Measurements from ENCODE around the gene HEBP2. TPM values are rescaled to one million over a fixed set of nuclear protein-coding genes. Genes with fewer than 3 reads are reported as not detected.

HEBP2 gene
- total RNA-seq, 3 donors from 2014 or later (not counting 1 experiment from before 2014, with no cell fraction given), result 14.2 to 18.6 (median 15.2) TPM

- Mint-ChIP-seq H3K27ac (peak overlapping the region; percentile 26 to 47), H3K27me3 (ENCODE audit: low read depth in 2 of 2) (peaks cover 0 to 4% of the 10 kb centered on the region in 2 donors), H3K9me3 (no peaks in the 10 kb centered on the region), H3K4me3 (peak overlapping the region; percentile 77), H3K4me1 (peaks cover 5 to 14% of the 10 kb centered on the region in 2 donors), H3K36me3 (no peaks in the 10 kb centered on the region)
- DNase-seq (peak; percentile 23 to 55), ATAC-seq (peak; percentile 16 to 40 (median 38))
- no peak for TF ChIP-seq CTCF (IDR thresholded peaks at IDR 0.05)
- Histone ChIP-seq H3K27me3 (ENCODE audit: control insufficient read depth, insufficient read depth, low read length) (no peaks in the 10 kb centered on the region), H3K9me3 (ENCODE audit: control insufficient read depth, insufficient read depth, low read length) (no peaks in the 10 kb centered on the region), H3K36me3 (ENCODE audit: control insufficient read depth, insufficient read depth, low read length) (peaks cover 23% of the 10 kb centered on the region), H3K4me3 (ENCODE audit: low read length) (peak overlapping the region; percentile 89), H3K27ac (ENCODE audit: low read length) (peak overlapping the region; percentile 72), H3K4me1 (ENCODE audit: control insufficient read depth, insufficient read depth, low read length) (peaks cover 18% of the 10 kb centered on the region)
- under 1% methylated on average over 30 of the region's 30 CpGs for WGBS (ENCODE audit: insufficient coverage)
- intact Hi-C loops (cut with micrococcal nuclease), result no loop called here
Measured at GRCh38 chr6:138403324-138403800, 661 bp upstream of the HEBP2 start.

GRCh38 chr6:138404666-138405337 is 779 bp downstream of the HEBP2 start:
- no peaks in the 10 kb centered on the region for H3K9me3 Mint-ChIP-seq
- H3K4me1 ChIP-seq (ENCODE audit: control insufficient read depth, insufficient read depth, low read length), result peaks cover 18% of the 10 kb centered on the region

GRCh38 chr6:138405816-138406413 is 1.9 kb downstream of the HEBP2 start:
- H3K27ac Mint-ChIP-seq, result peak overlapping the region; percentile 70 to 77
- WGBS (ENCODE audit: insufficient coverage), result 89% methylated on average over 5 of the region's 5 CpGs
- DNase-seq (no peak), ATAC-seq (no peak)
- H3K4me1 ChIP-seq (ENCODE audit: control insufficient read depth, insufficient read depth, low read length), result peaks cover 18% of the 10 kb centered on the region
- H3K27me3 Mint-ChIP-seq (ENCODE audit: low read depth in 2 of 2), result peaks cover 0 to 2% of the 10 kb centered on the region in 2 donors
- no peaks in the 10 kb centered on the region for H3K9me3 Mint-ChIP-seq
- H3K4me3 ChIP-seq (ENCODE audit: low read length), result no peak overlapping the region
- H3K4me1 Mint-ChIP-seq, result peaks cover 5 to 20% of the 10 kb centered on the region in 2 donors
- peak overlapping the region; percentile 84 for H3K4me3 Mint-ChIP-seq
- no peak for TF ChIP-seq CTCF (IDR thresholded peaks at IDR 0.05)
- peaks cover 41% of the 10 kb centered on the region for H3K36me3 ChIP-seq (ENCODE audit: control insufficient read depth, insufficient read depth, low read length)
- H3K27ac ChIP-seq (ENCODE audit: low read length), result no peak overlapping the region
- H3K27me3 ChIP-seq (ENCODE audit: control insufficient read depth, insufficient read depth, low read length), result no peaks in the 10 kb centered on the region
- intact Hi-C loops (cut with micrococcal nuclease), result no loop called here
- no peaks in the 10 kb centered on the region for H3K9me3 ChIP-seq (ENCODE audit: control insufficient read depth, insufficient read depth, low read length)
- no peaks in the 10 kb centered on the region for H3K36me3 Mint-ChIP-seq

More at GRCh38 chr6:138404666-138405337, 779 bp downstream of the HEBP2 start:
- H3K36me3 ChIP-seq (ENCODE audit: control insufficient read depth, insufficient read depth, low read length), result peaks cover 33% of the 10 kb centered on the region
- H3K9me3 ChIP-seq (ENCODE audit: control insufficient read depth, insufficient read depth, low read length), result no peaks in the 10 kb centered on the region
- ATAC-seq (peak; percentile 15 to 24 (median 22)), DNase-seq (peak; percentile 19 to 60)
- Mint-ChIP-seq H3K4me1 (peaks cover 5 to 18% of the 10 kb centered on the region in 2 donors), H3K27ac (peak overlapping the region; percentile 70 to 77), H3K4me3 (peak overlapping the region; percentile 84), H3K27me3 (ENCODE audit: low read depth in 2 of 2) (peaks cover 0 to 4% of the 10 kb centered on the region in 2 donors), H3K36me3 (no peaks in the 10 kb centered on the region)
- no peak for TF ChIP-seq CTCF (IDR thresholded peaks at IDR 0.05)
- 14% methylated on average over 34 of the region's 35 CpGs for WGBS (ENCODE audit: insufficient coverage)
- intact Hi-C loops (cut with micrococcal nuclease), result no loop called here
- H3K27me3 ChIP-seq (ENCODE audit: control insufficient read depth, insufficient read depth, low read length), result no peaks in the 10 kb centered on the region
- H3K27ac ChIP-seq (ENCODE audit: low read length), result peak overlapping the region; percentile 64
- H3K4me3 ChIP-seq (ENCODE audit: low read length), result peak overlapping the region; percentile 89
